HL-60/S4 treated with retinoic acid at 250 ng/mL for 4 days and 3 days (cell line): Measurements from ENCODE around the gene AFF3.

Experiments used
- in situ Hi-C: fragments of 300-500 bp; cut with MboI; formaldehyde crosslinking; loops from 2 replicates; pipeline ENCODE4 v1.7.0; 2022; ENCODE audit warnings: low sequenced_read_pairs

Gene AFF3

DNA sequence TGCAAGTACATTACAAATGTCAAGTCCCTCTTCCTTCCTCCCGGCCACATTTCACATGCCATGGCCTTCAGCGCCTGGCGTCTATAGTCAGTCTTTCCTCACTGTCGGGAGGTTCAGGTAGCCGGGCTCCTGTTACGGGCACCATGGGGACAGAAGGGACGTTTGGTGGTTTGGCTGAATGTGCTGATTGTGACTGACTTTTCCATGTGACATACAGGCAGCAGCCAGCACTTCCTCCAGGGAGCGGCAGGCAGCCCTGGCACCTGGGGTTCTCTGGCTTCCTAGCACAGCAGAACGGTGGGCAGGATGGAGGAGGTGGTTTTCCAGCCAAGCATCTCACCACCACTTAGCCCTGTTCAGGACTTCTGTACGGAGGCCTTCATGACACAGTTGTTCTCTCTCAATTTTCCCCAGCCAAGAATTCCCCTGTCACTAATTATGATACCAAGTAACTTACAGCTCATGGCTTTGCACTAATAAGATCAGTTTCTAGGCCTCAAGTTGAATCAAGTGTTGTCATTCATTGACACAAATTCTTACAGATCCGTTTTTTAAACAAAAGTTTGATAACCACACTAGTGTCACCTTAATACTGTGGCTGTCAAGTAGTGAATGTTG, 568.6 kb downstream of the AFF3 start:
- in situ Hi-C loops, result loop anchor here (25.0 kb wide), 1 partner anchor 814 kb away; no protein-coding TSS in a partner anchor

DNA sequence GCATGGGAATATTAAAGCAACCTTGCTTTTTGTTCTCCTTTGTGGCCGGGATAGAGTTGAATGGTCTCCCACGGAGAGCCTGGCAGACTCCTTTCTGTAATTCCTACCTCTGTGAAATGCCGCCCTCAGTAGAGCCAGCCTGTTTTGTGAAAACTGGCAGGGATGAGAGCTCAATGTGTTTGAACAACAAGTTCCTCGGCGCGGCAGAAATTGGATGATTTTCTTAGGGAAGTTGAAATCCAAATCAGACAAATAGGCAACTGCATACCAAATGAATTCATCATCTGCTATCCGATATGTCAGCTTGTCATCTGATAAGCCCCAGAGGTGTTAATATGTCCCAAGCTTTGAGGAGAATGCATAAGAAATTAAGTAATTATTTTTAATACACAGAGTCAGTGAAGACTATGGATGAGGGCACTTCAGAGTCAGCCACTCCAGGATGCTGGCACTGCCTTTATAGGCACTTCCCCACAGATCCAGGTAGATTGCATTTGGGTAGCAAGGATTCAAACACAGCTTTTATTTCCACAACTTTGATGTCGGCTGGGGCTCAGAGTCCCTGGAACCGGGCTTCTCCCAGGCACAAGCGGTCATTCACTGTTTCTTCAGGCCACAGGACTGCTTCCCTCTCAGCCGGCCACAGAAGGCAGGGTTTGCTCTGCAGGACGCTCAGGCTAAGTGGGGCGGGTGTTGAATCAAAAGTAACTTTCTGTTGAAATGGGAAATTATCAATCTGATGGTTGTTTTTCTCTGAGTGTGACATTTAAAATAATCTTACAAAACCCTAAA, 569.8 kb downstream of the AFF3 start:
- in situ Hi-C loops, result loop anchor here (25.0 kb wide), 1 partner anchor 815 kb away; no protein-coding TSS in a partner anchor

DNA sequence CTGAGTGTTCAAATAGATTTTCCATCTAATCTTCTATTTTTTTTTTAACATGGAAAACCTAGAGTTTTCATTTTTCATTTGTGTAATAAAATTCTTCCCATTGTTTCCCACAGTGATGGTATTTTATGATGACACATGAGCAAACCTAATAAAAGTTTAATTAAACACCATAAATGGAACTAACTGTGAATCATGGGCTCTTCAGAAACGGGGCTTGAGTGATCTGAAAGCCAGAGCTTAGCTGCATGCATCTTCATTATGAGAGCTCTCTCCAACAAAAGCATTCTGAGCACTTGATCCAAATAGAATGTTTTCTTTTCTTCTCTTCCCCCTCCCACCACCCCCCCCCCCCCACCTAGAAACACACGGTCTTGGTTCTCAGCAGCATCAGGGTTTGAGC, 570.4 kb downstream of the AFF3 start:
- in situ Hi-C loops, result loop anchor here (25.0 kb wide), 1 partner anchor 815 kb away; no protein-coding TSS in a partner anchor

DNA sequence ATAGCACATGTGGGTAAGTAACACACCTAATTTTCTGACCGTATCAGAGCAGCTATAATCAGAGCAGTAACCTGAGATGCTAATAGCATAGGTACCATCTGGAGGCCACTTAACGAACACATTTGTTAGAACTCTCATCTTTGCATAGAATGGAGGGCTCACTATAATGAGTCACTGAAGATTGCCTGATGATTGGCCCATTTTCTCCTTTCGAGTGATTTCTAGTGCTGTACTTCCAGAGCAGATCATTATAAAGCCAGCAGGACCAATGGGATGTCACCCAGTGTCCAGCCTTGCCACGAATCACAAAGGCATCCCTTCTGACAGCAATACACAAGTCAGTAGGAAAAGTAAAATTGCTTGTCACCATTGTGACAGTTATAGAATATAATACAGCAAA, 570.9 kb downstream of the AFF3 start:
- in situ Hi-C loops, result loop anchor here (25.0 kb wide), 1 partner anchor 816 kb away; no protein-coding TSS in a partner anchor

DNA sequence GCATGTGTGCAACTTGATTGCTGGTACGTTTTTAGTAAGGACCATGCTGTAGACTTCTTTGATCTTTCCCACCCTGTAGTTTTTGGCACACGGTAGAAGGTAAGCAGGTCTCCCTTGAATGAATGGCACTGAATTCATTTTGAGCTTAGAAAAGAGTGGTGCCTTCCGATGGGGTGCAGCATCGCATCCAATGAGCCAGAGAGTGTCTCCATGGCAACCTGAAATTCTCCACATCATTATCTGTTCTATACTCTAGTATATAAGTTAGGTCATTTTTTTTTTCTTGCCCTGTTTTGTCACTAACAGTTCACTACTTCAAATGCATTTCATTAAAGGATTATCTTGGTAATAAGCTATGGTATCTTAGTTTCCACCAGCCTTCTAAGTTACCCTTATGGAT, 571.4 kb downstream of the AFF3 start:
- in situ Hi-C loops, result loop anchor here (25.0 kb wide), 1 partner anchor 816 kb away; no protein-coding TSS in a partner anchor

DNA sequence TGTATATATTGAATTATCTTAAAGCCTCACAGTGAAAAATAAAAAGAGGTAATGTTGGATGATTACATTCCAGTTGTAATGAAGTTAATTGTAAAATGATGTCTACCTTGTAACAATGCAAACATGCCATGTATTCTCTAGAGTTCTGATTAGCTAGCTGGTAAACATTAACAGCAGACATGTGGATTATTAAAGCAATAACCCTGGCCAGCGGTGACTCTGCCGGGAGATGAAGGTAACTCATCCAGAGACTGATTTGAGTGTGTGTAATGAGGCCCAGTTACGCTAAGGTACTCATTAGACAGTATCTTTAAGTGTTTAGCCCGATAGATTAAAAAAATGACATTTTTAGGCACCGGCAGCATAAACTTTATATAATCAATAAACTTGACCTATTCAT, 573.0 kb downstream of the AFF3 start:
- in situ Hi-C loops, result loop anchor here (25.0 kb wide), 1 partner anchor 818 kb away; no protein-coding TSS in a partner anchor

DNA sequence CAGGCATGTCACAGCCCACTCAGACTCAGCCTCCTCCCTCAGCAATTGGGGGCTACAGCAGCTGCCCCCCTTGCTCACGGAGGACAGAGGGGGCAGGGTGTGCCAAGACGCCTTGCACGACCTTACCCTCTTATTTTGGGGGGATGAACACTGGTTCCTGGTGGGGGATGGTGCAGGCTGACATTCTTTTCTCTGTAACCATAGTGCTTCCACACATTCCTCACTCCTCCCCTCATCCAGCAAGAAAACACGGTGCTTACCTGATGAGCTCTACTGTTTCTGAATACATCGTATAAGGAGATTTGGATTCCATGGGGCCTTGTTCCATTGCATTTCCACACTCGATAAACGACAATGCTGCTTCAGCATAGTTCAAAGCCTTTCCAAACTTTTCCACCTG, 577.2 kb downstream of the AFF3 start:
- in situ Hi-C loops, result loop anchor here (25.0 kb wide), 1 partner anchor 822 kb away; no protein-coding TSS in a partner anchor

DNA sequence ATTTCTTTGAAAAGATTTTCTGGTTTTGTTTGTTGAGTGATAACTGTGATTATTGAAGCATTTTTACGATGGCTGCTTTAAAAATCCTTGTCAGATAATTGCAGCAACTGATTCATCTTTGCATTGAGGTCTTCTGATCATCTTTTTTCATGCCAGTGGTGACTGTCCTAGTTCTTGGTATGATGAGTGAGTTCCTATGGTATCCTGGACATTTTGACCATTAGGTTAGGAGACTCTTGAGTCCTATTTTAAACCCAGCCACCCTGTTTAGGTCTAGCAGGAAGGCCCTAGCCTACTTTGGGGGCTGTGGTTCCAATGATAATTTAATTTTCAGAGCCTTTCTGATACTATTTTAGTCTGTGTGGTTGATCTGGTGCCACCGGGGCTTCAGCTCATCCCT, 579.9 kb downstream of the AFF3 start:
- in situ Hi-C loops, result loop anchor here (25.0 kb wide), 1 partner anchor 825 kb away; no protein-coding TSS in a partner anchor

DNA sequence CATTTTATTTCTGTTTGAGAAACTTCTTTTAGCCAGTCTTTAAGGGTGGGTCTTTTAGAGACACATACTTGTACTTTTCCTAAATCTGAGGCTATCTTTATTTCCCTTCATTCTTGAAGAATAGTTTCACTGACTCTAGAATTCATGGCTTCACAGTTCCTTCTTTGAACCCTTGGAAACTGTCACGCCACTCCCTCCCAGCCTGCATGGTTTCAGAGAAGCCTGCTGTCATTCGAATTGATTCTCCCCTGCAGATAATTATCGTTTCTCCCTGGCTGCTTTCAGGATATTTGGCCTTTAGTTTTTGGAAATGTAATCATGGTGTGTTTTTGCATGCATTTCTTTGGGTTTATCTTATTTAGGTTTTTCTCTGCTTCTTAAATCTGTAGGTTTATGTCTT, 580.6 kb downstream of the AFF3 start:
- in situ Hi-C loops, result loop anchor here (25.0 kb wide), 1 partner anchor 825 kb away; no protein-coding TSS in a partner anchor

DNA sequence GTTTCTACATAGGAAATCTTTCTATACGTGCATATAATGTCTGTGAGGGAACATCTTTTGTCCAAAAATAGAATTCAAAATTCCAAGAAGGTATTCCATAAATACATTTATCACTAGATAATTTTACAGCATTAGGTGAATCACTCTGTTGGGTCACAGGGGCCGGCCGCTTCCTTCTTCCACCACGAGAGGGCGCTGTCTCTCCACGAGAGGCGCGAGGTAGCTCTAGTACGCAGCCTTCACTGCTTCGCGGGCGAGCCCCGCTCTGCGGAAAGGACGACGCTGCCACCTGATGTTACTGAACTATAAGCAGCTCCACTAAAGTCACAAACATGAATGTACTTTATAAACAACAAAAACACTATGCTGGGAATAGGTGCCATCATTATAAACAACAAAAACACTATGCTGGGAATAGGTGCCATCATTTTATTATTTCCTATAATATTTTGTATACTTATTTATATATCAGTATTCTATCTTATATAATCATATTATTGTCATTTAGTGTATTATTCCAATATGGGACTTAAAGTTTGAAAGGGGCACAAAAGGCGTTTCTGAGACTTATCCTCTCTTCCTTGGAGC, 583.2 kb downstream of the AFF3 start:
- in situ Hi-C loops, result loop anchor here (10.0 to 25.0 kb wide), 2 partner anchors 706 to 828 kb away; no protein-coding TSS in a partner anchor

DNA sequence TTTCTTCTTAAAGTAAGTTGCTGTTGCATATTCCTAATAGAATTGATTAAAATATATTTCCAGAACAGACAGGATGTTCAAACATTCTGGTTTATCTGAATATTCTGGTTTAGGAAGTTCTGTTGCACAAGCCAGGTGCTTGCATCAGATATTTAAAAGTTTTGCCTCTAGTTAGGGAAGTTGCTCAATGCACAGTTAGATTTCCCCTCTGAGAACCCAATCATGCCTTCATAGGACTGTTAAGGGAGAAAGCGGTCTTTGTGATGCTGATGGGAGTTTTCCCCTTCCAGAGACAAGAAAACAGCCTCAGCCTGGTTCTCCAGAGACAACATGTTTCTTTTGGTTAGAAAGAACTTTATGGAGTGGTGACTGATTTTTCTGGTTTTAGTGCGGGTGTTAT, 587.0 kb downstream of the AFF3 start:
- in situ Hi-C loops, result loop anchor here (10.0 to 25.0 kb wide), 2 partner anchors 709 to 832 kb away; no protein-coding TSS in a partner anchor

DNA sequence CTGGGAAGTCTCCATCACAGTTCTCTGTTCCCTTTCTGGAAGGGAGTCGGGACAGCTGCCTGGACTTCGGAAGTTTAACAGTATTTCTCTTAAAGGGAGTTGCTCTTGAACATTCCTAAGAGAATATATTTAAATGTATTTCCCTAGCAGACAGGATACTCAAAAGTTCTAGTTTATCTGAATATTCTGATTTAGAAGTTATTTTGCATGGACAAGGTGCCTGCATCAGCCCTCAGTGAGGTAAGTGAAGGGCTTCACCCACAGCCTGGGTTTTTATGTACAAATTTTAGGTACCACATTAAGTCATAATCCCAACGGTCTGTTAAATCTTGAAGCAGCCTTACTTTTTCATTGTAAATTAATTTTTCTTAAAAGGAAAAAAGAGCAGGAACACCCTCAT, 587.5 kb downstream of the AFF3 start:
- in situ Hi-C loops, result loop anchor here (10.0 to 25.0 kb wide), 2 partner anchors 710 to 832 kb away; no protein-coding TSS in a partner anchor

DNA sequence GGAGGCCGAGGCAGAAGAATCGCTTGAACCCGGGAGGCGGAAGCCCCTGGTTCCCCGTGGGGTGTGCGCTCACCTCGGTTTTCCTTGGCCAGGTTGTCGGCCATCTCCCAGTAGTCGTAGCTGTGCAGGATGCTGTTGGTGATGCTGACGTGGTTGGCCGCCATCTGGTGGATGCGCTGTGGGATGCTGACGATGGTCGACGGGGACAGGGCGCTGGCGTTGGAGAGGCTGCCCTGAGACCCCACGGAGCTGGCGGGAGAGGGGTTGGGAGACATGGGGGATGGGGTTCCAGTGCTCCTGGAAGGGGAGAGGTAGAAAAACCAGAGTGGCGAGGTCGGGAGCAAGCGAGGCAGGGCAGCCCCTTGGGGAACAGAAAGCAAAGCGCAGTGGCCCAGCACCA, 588.2 kb downstream of the AFF3 start:
- in situ Hi-C loops, result loop anchor here (10.0 to 25.0 kb wide), 2 partner anchors 711 to 833 kb away; no protein-coding TSS in a partner anchor

DNA sequence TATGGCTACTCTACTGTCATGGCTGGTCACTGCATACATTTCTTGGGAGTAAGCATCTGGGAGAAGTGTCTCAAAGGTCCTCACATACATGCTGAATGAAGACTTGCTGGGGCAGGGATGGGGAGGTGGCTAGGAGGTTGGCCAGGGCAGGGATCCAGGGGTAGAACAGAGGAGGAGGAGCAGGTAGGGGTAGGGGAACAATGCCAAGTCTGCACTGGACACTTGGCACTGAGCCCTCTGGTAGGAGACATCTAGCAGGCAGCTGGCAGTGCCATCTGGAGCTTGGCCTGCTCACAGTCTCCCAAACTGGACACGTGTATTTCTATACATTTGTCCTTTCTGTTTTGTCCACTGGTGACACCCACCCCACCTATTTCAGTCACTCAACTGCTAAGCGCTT, 589.9 kb downstream of the AFF3 start:
- in situ Hi-C loops, result loop anchor here (10.0 to 25.0 kb wide), 2 partner anchors 712 to 835 kb away; no protein-coding TSS in a partner anchor

DNA sequence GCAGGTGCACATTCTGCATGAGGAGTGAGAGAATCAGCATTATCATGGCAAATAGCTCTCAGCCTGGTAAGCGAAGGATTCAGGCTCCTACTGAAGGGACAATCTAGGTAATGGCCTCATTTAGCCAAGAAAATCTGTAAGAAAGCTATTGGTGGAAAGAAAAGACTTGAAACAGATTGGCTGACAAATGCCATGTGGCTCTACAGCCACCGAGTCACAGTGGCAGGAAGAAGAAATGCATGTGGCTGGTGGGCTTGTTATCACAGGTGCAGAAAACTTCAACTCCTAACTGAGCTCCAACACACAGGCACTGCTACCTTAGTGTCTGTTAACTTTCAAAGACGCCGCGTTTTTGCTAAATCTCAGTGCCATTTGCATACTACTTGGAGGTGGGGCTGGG, 592.0 kb downstream of the AFF3 start:
- in situ Hi-C loops, result loop anchor here (10.0 to 25.0 kb wide), 2 partner anchors 714 to 837 kb away; no protein-coding TSS in a partner anchor

DNA sequence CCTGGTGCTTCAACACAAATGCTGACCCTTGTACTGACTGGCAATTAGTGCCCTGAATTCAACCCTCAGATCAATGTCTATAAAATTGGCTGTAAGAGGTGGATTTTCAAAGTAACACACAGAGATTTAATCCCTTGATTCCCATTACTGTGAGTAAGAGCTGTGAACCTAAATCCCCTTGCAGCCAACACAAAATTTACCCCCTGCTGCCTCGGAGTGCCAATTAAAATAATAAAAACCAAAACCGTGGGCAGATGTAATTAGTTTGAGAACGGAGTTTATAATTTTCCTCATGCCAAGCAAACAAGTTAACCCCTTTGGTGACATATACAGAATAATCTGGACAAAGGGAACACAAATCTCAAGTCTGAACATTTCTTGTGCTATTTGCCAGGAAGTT, 596.8 kb downstream of the AFF3 start:
- in situ Hi-C loops, result no loop called here

DNA sequence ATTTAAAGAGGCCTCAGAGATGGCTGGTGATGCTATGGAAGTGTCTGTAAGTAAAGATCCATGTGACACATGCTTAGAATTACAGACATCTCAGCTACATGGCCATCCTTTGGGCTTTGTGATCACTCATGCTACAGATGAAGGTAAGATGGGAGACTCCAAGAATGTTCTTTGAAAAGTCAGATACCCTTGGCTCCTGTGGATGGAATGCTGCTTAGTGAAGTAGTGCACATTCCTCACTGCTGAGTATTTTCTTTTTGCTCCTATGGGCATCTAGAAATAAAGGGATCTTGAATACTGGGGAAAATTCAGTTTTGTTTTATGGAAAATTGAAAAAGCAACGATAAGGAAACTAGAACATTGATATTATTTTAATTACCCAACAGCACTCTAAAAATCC, 597.3 kb downstream of the AFF3 start:
- in situ Hi-C loops, result no loop called here

DNA sequence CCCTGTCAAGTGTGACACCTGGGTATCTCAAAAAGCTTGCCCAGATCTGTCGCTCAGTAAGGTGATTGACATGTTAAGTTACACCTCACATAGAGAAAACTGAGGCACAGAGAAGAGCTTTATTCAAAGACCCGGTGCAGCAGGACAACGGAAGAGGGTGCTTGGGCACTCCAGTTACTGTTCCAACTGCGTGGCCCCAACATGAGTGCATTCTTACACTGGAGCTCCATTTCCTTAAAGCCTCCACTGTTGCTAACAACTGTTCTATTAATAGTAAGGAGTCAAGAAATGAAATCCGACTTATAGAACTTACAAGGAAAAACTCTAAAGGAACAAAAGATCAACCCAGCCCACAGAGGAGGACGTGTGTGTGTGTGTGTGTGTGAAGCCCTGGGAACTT, 597.8 kb downstream of the AFF3 start:
- in situ Hi-C loops, result no loop called here

DNA sequence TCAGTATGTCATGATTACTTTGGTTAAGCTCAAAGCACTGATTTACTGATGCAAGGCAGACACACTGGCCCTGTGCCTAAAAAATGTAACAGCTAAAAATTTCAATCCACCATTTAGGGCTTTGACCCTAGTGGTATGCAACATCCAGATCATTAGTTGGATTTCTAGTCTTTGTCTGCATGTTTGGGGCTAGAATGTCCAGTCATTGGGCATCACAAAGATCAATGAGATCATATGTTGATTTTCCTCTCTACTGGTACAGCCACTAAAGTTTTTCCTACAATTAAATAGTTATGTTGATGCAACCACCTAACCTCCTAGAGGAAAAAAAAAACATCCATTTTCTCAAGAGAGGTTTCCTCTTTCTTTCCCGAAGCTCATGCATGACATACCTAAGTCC, 599.1 kb downstream of the AFF3 start:
- in situ Hi-C loops, result no loop called here

DNA sequence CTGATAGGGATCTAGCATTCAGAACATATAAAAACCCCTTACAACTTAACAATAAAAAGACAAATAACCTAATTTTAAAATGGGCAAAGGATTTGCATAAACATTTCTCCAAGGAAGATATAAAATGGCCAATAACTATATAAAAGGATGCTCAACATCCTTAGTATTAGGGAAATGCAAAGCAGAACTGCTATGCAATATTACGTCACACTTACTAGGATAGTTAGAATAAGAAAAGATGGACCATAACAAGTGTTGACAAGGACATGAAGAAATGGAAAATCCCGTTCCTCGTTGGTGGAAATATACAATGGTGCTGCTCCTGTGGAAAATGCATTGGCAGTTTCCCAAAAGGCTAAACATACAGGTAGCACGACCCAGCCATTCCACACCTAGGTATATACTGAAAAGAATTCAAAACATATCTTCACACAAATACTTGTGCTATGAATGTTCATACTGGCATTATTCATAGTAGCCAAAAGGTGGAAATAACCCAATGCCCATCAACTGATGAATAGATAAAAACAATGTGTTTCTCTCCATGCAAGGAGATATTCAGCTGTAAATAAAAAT, 604.4 kb downstream of the AFF3 start:
- in situ Hi-C loops, result no loop called here

DNA sequence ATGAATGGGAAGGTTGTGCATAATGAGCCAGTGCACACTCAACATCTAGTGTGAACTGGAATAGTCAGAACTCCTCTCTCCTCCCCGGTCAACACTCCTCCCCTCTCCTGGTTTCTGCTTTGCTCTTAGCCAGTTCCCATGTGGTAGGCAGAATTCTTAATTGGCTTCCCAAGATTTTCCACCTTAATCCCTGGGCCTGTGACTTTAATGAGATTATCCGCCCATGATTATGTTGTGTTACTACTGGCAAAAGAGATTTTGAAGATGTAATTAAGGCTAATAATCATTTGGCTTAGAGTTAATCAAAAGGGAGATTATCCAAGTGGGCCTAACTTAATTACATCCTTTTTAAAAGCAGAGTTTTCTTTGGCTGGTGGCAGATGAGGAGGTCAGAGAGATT, 618.3 kb downstream of the AFF3 start:
- in situ Hi-C loops, result no loop called here
